HEK293 (cell line): Measurements from ENCODE around the gene MTHFD1L.

Experiments
- CTCF ChIA-PET: fragments of 350-600 bp; formaldehyde crosslinking; extraction: SDS; loops from one replicate; lab custom pipeline; 2021; ENCODE audit warnings: antibody characterized with exemption; lab: Yijun Ruan, JAX
- POLR2A ChIA-PET: fragments of 300-600 bp; formaldehyde crosslinking; extraction: SDS; loops from one replicate; lab custom pipeline; 2020; ENCODE audit warnings: antibody characterized with exemption, inconsistent platforms; lab: Yijun Ruan, JAX
- H3K27ac ChIP-seq: fragments of 200-500 bp; sonication (Bioruptor generic); 2 replicates; pipeline ENCODE4 v1.5.1; 2014; ENCODE audit warnings: low read depth, low read length, control low read depth, inconsistent platforms; ENCODE audit errors: extremely low read depth
- H3K36me3 ChIP-seq, 2 experiments: fragments of 200-500 bp in 1 of 2; sonication (Bioruptor generic) in 1 of 2; 1 replicate in 1 of 2; 2 replicates in 1 of 2; pipeline ENCODE4 v1.5.1; 2014 to 2017; ENCODE audit warnings: inconsistent platforms in 2 of 2, low read length in 2 of 2; ENCODE audit not compliant: control insufficient read depth in 2 of 2, insufficient read depth in 1 of 2
- H3K4me1 ChIP-seq: fragments of 200-500 bp; sonication (Bioruptor generic); 2 replicates; pipeline ENCODE4 v1.5.1; 2014; ENCODE audit warnings: mild to moderate bottlenecking, low read length, inconsistent platforms; ENCODE audit not compliant: control insufficient read depth, insufficient read depth
- H3K4me3 ChIP-seq: 2 replicates; pipeline ENCODE4 v1.5.1; 2011; ENCODE audit warnings: low read depth, mild to moderate bottlenecking, control low read depth, low read length, moderate library complexity
- H3K9me3 ChIP-seq: fragments of 200-500 bp; sonication (Bioruptor generic); 2 replicates; pipeline ENCODE4 v1.5.1; 2014; ENCODE audit warnings: low read depth, low read length, inconsistent platforms; ENCODE audit not compliant: control insufficient read depth, insufficient read depth
- KLF1 ChIP-seq: fragments of 450-650 bp; formaldehyde crosslinking; IDR thresholded peaks from 2 replicates; pipeline ENCODE4 v1.5.1; 2016; ENCODE audit warnings: missing biosample characterization, missing genetic modification characterization
- KLF16 ChIP-seq: fragments of 450-650 bp; formaldehyde crosslinking; IDR thresholded peaks from 2 replicates; pipeline ENCODE4 v1.5.1; 2017; ENCODE audit warnings: missing biosample characterization, missing genetic modification characterization
- KLF7 ChIP-seq: fragments of 450-650 bp; formaldehyde crosslinking; IDR thresholded peaks from 2 replicates; pipeline ENCODE4 v1.5.1; 2016; ENCODE audit warnings: missing biosample characterization, missing genetic modification characterization, borderline replicate concordance
- MEIS1 ChIP-seq: sonication (generic); formaldehyde crosslinking; IDR thresholded peaks from 2 replicates; pipeline ENCODE4 v1.8.1; 2022; ENCODE audit warnings: missing genetic modification reagents, mild to moderate bottlenecking, borderline replicate concordance
- SETDB1 ChIP-seq: IDR thresholded peaks from one replicate; pipeline ENCODE4 v1.6.1; 2017; ENCODE audit warnings: mild to moderate bottlenecking, low read length, moderate library complexity, mixed read lengths; ENCODE audit not compliant: insufficient read length
- ZBTB7A ChIP-seq: fragments of 450-650 bp; formaldehyde crosslinking; IDR thresholded peaks from 2 replicates; pipeline ENCODE4 v1.5.1; 2016; ENCODE audit warnings: low read depth, missing biosample characterization, missing genetic modification characterization
- ZNF140 ChIP-seq: fragments of 450-650 bp; formaldehyde crosslinking; IDR thresholded peaks from 2 replicates; pipeline ENCODE4 v1.5.1; 2016; ENCODE audit warnings: missing biosample characterization, missing genetic modification characterization
- ZNF19 ChIP-seq: fragments of 450-650 bp; formaldehyde crosslinking; IDR thresholded peaks from 2 replicates; pipeline ENCODE4; 2016; ENCODE audit warnings: missing biosample characterization, missing genetic modification characterization, low read depth
- ZNF416 ChIP-seq: fragments of 450-650 bp; formaldehyde crosslinking; IDR thresholded peaks from 2 replicates; pipeline ENCODE4 v1.5.1; 2016; ENCODE audit warnings: missing biosample characterization, missing genetic modification characterization
- ZNF560 ChIP-seq: fragments of 450-650 bp; formaldehyde crosslinking; IDR thresholded peaks from 2 replicates; pipeline ENCODE4 v1.5.1; 2017; ENCODE audit warnings: missing biosample characterization, missing genetic modification characterization, borderline replicate concordance
- ZNF623 ChIP-seq: fragments of 450-650 bp; formaldehyde crosslinking; IDR thresholded peaks from 2 replicates; pipeline ENCODE4 v1.5.1; 2016; ENCODE audit warnings: missing biosample characterization, missing genetic modification characterization
- ZNF768 ChIP-seq: fragments of 450-650 bp; formaldehyde crosslinking; IDR thresholded peaks from 2 replicates; pipeline ENCODE4 v1.5.1; 2018; ENCODE audit warnings: missing biosample characterization, mild to moderate bottlenecking, missing genetic modification characterization
- ZNF776 ChIP-seq: fragments of 450-650 bp; formaldehyde crosslinking; IDR thresholded peaks from 2 replicates; pipeline ENCODE4 v1.5.0; 2017; ENCODE audit warnings: missing biosample characterization, missing genetic modification characterization, borderline replicate concordance
- ZSCAN23 ChIP-seq: fragments of 450-650 bp; formaldehyde crosslinking; IDR thresholded peaks from 2 replicates; pipeline ENCODE4 v1.5.1; 2016; ENCODE audit warnings: missing biosample characterization, missing genetic modification characterization
- TF ChIP-seq, protein P1 (sequence below): fragments of 450-650 bp; formaldehyde crosslinking; IDR thresholded peaks from 2 replicates; pipeline ENCODE4 v1.5.1; 2016; ENCODE audit warnings: missing biosample characterization, missing genetic modification characterization
- TF ChIP-seq, protein P2 (sequence below): fragments of 450-650 bp; formaldehyde crosslinking; conservative IDR thresholded peaks from 2 replicates; pipeline ENCODE4 v1.5.1; 2016; ENCODE audit warnings: low read depth, missing biosample characterization, missing genetic modification characterization
- TF ChIP-seq, protein P3 (sequence below): fragments of 450-650 bp; formaldehyde crosslinking; IDR thresholded peaks from 2 replicates; pipeline ENCODE4 v1.5.1; 2016; ENCODE audit warnings: missing biosample characterization, missing genetic modification characterization
- TF ChIP-seq, protein P4 (sequence below): fragments of 450-650 bp; formaldehyde crosslinking; IDR thresholded peaks from 2 replicates; pipeline ENCODE4 v1.5.1; 2017; ENCODE audit warnings: missing biosample characterization, missing genetic modification characterization
- TF ChIP-seq, protein P5 (sequence below): fragments of 450-650 bp; IDR thresholded peaks from 2 replicates; pipeline ENCODE4 v1.5.1; 2018; ENCODE audit warnings: missing biosample characterization, missing genetic modification characterization

MTHFD1L gene

DNA sequence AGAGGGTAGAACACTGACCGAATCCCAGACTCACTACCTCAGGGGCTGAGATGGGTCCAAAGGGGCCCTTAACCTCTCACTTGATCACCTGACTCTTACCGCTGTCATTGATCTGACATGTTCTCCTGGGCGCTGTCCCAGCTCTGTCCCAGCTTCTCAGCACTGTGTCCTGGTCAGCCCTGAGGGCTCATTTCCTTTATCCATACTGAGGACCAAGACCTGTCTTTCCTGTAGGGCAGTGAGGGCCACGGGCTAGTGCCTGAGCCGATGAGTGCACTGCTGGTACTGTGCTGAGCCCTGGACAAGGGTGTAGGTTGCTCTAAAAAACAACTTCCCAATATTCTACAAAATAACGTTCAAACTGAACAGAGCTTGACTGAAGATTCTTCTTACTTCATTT is 131.5 kb downstream of the MTHFD1L start:
- TF ChIP-seq, protein P1, sequence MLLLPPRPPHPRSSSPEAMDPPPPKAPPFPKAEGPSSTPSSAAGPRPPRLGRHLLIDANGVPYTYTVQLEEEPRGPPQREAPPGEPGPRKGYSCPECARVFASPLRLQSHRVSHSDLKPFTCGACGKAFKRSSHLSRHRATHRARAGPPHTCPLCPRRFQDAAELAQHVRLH = no peak
- TF ChIP-seq ZNF623 (tag by site-specific recombination) = no peak
- TF ChIP-seq, protein P2, sequence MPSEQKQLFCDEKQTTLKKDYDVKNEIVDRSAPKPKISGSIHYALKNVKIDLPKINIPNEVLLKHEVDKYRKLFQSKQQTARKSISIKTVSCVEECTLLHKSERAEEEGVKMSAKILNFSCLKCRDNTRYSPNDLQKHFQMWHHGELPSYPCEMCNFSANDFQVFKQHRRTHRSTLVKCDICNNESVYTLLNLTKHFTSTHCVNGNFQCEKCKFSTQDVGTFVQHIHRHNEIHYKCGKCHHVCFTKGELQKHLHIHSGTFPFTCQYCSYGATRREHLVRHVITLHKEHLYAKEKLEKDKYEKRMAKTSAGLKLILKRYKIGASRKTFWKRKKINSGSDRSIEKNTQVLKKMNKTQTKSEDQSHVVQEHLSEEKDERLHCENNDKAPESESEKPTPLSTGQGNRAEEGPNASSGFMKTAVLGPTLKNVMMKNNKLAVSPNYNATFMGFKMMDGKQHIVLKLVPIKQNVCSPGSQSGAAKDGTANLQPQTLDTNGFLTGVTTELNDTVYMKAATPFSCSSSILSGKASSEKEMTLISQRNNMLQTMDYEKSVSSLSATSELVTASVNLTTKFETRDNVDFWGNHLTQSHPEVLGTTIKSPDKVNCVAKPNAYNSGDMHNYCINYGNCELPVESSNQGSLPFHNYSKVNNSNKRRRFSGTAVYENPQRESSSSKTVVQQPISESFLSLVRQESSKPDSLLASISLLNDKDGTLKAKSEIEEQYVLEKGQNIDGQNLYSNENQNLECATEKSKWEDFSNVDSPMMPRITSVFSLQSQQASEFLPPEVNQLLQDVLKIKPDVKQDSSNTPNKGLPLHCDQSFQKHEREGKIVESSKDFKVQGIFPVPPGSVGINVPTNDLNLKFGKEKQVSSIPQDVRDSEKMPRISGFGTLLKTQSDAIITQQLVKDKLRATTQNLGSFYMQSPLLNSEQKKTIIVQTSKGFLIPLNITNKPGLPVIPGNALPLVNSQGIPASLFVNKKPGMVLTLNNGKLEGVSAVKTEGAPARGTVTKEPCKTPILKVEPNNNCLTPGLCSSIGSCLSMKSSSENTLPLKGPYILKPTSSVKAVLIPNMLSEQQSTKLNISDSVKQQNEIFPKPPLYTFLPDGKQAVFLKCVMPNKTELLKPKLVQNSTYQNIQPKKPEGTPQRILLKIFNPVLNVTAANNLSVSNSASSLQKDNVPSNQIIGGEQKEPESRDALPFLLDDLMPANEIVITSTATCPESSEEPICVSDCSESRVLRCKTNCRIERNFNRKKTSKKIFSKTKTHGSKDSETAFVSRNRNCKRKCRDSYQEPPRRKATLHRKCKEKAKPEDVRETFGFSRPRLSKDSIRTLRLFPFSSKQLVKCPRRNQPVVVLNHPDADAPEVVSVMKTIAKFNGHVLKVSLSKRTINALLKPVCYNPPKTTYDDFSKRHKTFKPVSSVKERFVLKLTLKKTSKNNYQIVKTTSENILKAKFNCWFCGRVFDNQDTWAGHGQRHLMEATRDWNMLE (tag by site-specific recombination) = no peak
- no peak for TF ChIP-seq KLF16
- TF ChIP-seq ZSCAN23 = no peak
- TF ChIP-seq ZNF19 (tag by site-specific recombination) = no peak
- no peak for TF ChIP-seq ZNF560 (tag by site-specific recombination)
- TF ChIP-seq KLF1 (tag by site-specific recombination) = no peak
- TF ChIP-seq ZBTB7A = no peak
- TF ChIP-seq ZNF140 (tag by site-specific recombination) = no peak
- Histone ChIP-seq H3K27ac (no peak overlapping the region), H3K36me3 (peaks cover 0 to 5% of the 10 kb centered on the region in 2 experiments; a peak in 2 of 3 replicates), H3K4me1 (no peaks in the 10 kb centered on the region), H3K9me3 (no peaks in the 10 kb centered on the region), H3K4me3 (no peak overlapping the region)
- CTCF ChIA-PET = no interaction called here
- POLR2A ChIA-PET = no interaction called here

DNA sequence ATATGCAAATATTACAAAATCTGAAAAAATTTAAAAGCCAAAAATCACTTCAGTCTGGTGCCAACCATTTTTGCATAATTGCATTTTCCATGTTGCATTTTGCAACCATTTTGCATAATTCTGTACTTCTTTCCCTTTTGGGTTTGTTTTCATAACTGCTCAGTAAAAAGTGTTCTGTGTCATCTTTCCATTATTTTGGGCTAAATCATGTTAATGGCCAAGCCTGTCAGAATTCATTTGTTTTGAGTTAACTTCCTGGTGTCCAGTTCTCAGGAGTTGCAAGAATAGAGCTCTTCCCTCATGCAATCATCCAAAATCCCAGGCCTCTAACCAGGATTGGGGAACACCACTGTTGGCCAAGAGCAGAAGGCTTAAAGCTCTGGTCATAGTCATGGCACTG is 133.6 kb downstream of the MTHFD1L start:
- Histone ChIP-seq H3K9me3 (no peaks in the 10 kb centered on the region), H3K27ac (no peak overlapping the region), H3K4me3 (no peak overlapping the region), H3K4me1 (peaks cover under 1% of the 10 kb centered on the region; the same call in 1 of the 2 replicates), H3K36me3 (peaks cover 0 to 3% of the 10 kb centered on the region in 2 experiments; a peak in 2 of 3 replicates)
- ChIA-PET POLR2A (no interaction called here), CTCF (interaction anchor here (1.0 to 1.9 kb wide), 3 partner anchors 15 to 181 kb away, joined by 3 to 7 read pairs (median 5); no protein-coding TSS in a partner anchor)
- TF ChIP-seq, protein P3, sequence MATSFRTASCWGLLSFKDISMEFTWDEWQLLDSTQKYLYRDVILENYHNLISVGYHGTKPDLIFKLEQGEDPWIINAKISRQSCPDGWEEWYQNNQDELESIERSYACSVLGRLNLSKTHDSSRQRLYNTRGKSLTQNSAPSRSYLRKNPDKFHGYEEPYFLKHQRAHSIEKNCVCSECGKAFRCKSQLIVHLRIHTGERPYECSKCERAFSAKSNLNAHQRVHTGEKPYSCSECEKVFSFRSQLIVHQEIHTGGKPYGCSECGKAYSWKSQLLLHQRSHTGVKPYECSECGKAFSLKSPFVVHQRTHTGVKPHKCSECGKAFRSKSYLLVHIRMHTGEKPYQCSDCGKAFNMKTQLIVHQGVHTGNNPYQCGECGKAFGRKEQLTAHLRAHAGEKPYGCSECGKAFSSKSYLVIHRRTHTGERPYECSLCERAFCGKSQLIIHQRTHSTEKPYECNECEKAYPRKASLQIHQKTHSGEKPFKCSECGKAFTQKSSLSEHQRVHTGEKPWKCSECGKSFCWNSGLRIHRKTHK = no peak
- TF ChIP-seq KLF1 (tag by site-specific recombination) (no peak), ZNF768 (no peak), KLF7 (no peak), MEIS1 (CRISPR knock-in tag) (no peak), ZNF776 (no peak), KLF16 (no peak), SETDB1 (no peak), ZNF416 (tag by site-specific recombination) (no peak)
- TF ChIP-seq, protein P4, sequence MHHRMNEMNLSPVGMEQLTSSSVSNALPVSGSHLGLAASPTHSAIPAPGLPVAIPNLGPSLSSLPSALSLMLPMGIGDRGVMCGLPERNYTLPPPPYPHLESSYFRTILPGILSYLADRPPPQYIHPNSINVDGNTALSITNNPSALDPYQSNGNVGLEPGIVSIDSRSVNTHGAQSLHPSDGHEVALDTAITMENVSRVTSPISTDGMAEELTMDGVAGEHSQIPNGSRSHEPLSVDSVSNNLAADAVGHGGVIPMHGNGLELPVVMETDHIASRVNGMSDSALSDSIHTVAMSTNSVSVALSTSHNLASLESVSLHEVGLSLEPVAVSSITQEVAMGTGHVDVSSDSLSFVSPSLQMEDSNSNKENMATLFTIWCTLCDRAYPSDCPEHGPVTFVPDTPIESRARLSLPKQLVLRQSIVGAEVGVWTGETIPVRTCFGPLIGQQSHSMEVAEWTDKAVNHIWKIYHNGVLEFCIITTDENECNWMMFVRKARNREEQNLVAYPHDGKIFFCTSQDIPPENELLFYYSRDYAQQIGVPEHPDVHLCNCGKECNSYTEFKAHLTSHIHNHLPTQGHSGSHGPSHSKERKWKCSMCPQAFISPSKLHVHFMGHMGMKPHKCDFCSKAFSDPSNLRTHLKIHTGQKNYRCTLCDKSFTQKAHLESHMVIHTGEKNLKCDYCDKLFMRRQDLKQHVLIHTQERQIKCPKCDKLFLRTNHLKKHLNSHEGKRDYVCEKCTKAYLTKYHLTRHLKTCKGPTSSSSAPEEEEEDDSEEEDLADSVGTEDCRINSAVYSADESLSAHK (tag by site-specific recombination) = no peak
- TF ChIP-seq, protein P5, sequence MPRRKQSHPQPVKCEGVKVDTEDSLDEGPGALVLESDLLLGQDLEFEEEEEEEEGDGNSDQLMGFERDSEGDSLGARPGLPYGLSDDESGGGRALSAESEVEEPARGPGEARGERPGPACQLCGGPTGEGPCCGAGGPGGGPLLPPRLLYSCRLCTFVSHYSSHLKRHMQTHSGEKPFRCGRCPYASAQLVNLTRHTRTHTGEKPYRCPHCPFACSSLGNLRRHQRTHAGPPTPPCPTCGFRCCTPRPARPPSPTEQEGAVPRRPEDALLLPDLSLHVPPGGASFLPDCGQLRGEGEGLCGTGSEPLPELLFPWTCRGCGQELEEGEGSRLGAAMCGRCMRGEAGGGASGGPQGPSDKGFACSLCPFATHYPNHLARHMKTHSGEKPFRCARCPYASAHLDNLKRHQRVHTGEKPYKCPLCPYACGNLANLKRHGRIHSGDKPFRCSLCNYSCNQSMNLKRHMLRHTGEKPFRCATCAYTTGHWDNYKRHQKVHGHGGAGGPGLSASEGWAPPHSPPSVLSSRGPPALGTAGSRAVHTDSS (tag by site-specific recombination) = no peak
